HG03460 (cell line): ENCODE results near the gene SEMA3B.
"Not testable (repeated sequence)": the region's sequence is repeated elsewhere in the genome, so short reads cannot be mapped to it uniquely, and the experiment has no call there.

Experiments used
- ATAC-seq: cut with Tn5 transposase; IDR thresholded peaks from one replicate; pipeline ENCODE4 v1.9.1; 2021; ENCODE audit not compliant: unreplicated experiment

The SEMA3B gene

GRCh38 chr3:50237754-50238548, 31.0 kb upstream of the SEMA3B start:
- no peak for ATAC-seq

GRCh38 chr3:50238549-50239026, 30.4 kb upstream of the SEMA3B start:
- ATAC-seq: no peak

DNA sequence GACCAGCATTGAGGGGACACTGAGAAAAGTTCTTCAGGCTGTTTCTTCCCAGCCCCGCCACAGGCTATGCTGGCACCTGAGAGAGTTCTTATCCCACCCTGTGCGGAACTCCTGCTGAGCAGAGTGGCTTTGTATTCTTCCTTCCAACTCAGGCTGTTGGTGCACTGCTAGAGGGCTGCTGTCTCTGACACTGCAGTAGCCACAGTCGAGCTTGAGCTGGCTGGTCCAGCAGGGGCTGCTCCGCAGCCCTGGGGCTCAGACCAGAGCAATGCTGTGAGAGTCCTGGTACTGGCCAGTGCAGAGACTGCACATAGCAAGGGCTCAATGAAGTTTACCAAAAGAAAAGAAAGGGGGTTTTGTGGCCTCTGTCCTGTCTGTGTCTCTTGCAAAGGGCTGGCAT, 29.3 kb upstream of the SEMA3B start:
- no peak for ATAC-seq

- no peak for ATAC-seq
These were observed 27.8 kb upstream of the SEMA3B start for GRCh38 chr3:50241163-50241562.

DNA sequence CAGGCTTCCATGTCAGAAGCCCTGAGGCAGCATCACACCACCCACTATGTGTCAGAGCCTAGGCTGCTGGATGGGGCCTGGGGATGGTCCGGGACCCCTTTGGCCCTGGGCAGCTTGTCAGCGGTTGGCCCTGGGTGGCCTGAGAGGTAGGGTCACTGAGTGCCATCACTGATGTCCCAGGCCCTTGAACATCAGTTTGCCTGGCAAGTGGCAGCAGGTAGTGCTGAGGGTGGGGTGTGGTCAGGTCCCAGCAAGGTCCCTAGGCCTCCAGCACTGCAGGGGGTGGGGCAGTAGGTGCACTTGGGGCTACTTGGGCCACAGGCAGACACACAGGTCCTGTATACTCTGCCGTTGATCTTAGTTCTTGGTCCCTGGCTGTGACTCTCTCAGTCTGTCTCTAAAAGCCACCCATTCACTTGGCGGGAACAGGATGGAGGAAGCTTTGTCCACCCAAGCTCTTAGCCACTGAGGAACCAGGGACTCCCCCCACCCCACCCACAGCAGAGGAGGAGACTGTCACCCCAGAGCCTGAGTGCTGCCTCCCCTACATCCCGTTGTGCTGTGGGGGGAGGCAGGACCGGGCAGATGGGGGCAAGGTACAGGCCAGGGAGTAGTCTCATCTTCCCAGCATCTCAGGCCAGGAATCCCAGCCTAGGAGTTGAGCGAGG, 27.1 kb upstream of the SEMA3B start:
- ATAC-seq: no peak

GRCh38 chr3:50242381-50242770, 26.6 kb upstream of the SEMA3B start:
- no peak for ATAC-seq

- ATAC-seq: no peak
These were observed 25.9 kb upstream of the SEMA3B start for GRCh38 chr3:50242851-50243542.

DNA sequence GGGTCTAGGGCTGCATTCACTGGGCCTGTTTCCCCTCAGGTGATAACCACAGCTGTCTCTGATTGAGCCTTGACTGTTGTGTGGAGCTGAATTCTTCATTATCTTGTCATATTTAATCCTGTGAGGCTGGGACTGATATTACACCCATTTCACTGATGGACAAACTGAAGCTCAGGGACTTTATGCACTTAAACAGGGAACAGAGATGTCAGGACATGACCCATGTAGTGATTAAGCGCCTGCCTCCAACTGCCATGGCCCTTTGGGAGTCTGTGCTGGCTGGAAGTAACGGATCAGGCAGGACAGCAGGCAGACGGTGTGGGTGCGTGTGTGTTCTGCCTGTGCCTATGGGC, 25.4 kb upstream of the SEMA3B start:
- ATAC-seq: no peak

DNA sequence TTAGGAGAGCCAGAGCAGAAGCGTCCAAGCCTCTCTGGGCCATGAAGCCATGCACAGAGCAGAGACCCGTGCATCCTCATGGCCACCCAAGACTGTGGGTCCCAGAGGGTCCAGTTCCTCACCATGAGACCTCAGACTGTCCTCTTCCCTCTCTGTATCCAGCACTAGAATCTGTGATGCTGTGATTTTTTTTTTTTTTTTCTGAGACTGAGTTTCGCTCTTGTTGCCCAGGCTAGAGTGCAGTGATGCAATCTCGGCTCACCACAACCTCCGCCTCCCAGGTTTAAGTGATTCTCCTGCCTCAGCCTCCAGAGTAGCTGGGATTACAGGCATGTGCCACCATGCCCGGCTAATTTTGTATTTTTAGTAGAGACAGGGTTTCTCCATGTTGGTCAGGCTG, 24.1 kb upstream of the SEMA3B start:
- ATAC-seq: not testable (repeated sequence)

DNA sequence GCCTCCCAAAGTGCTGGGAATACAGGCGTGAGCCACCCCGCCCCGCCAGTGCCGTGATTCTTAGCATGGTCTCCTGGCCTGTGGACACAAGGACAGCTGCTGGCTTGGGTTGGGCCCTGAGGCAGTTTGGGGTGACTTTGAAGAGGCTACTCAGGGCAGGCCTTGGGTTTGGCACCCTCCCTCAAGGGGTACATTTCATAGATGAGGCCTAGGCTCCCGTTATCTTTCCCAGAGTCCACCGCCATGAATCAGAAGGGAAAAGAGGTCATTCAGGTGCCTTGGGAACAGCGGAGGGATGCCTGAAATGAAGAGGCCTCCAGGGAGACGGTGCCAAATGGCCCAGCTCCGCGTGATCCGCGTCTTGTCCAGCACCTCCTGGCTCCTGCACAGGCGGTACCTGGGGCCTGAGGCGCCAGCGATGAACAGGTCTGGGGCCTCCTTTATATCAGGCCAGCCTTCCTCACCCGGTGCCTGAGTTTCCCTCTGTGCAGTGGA, 23.6 kb upstream of the SEMA3B start:
- ATAC-seq: no peak

DNA sequence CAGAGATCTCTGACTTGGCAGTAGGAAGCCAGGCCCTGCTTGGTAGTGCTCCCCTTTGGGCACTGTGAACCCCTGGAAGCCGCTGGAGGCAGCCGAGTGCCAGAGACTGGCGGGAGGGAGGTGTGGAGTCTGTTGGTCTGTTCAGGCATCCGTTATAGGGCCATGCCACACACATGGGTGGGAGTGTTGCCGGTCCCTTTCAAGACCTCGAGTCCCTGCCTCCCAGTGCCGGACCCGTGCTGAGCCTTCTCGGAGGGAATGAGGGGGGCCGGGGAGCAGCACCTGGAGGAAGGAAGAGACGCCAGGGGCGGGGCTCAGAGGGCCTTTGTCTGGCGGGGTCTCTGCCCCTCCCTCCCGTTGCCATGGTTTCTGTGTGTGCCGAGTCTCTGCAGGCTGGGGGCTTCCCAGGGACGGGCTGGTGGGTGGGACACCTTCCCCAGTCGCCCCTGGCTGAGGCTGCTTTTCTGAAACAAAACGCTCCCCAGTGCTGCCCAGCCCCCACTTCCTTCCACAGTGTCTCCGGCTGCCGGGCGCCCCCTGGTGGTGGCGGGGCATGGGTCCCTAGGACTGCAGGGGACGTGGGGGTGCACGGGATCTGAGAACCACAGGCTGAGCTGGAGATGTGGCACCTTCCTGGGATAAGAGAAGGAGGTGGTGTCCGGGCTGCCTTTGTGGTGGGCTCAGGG, 23.0 kb upstream of the SEMA3B start:
- peak; percentile 74 for ATAC-seq

DNA sequence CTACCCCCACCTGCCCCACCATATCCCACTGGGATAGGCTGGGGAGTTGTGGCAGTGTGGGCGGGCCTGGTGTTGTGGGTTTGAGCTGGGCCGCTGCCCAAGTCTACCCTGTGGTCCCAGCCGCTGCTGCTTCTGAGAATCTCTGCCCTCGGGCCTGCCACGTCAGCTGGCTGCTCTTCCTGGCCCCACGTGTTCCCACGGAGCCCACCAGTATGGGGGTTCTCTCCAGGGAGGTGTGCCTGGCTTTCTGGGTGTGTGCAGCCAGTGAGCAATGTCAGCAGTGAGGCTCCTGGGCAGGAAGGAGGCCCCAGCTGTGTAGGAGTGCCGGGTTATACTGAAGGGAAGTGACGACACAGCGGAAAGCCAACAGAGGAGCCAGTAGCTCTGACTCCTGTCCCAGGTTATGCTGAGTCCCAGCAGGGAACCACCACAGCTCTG, 22.4 kb upstream of the SEMA3B start:
- peak; percentile 39 for ATAC-seq

DNA sequence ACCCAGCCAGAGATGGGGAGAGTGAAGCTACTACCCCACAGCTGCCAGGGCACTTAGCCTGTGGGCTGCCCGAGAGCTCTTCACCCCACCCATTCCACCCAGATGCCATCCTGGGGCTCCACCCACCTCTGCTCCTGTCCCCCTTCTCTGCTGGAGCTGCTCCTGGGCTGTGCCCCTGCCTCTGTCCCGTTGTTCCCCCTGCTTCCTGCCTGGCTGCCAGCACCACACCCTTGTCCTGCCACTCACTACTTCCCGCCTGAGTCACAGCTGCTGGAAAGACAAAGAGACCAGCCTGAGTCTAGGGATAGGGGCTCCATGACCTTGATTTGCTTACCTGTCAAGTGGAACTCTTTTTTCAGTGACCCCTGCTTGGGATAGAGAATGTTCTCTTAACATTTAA, 20.6 kb upstream of the SEMA3B start:
- no peak for ATAC-seq

DNA sequence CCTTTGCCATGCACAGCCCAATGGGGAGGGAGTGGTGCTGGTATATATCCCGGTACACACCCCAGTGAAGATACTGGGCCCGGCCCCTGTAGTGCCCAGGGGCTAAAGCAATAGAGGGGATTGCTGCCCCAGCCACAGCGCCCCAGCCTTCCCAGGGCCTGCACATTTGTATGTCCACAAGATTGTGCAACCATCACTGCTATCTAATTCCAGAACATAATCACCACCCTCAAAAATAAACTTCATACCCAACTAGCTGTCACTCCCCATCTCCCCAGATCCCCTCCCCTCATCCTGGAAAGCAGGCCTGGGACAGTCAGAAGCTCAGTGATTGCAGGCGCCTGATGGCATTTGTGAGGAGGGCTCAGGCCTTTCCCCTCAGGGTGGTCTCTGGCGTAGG, 19.5 kb upstream of the SEMA3B start:
- no peak for ATAC-seq

- no peak for ATAC-seq
These were observed 18.4 kb upstream of the SEMA3B start for GRCh38 chr3:50250514-50250913.

GRCh38 chr3:50251220-50251619, 17.7 kb upstream of the SEMA3B start:
- no peak for ATAC-seq

GRCh38 chr3:50254577-50255250, 14.2 kb upstream of the SEMA3B start:
- no peak for ATAC-seq

- ATAC-seq: no peak
These were observed 13.7 kb upstream of the SEMA3B start for GRCh38 chr3:50255251-50255615.

DNA sequence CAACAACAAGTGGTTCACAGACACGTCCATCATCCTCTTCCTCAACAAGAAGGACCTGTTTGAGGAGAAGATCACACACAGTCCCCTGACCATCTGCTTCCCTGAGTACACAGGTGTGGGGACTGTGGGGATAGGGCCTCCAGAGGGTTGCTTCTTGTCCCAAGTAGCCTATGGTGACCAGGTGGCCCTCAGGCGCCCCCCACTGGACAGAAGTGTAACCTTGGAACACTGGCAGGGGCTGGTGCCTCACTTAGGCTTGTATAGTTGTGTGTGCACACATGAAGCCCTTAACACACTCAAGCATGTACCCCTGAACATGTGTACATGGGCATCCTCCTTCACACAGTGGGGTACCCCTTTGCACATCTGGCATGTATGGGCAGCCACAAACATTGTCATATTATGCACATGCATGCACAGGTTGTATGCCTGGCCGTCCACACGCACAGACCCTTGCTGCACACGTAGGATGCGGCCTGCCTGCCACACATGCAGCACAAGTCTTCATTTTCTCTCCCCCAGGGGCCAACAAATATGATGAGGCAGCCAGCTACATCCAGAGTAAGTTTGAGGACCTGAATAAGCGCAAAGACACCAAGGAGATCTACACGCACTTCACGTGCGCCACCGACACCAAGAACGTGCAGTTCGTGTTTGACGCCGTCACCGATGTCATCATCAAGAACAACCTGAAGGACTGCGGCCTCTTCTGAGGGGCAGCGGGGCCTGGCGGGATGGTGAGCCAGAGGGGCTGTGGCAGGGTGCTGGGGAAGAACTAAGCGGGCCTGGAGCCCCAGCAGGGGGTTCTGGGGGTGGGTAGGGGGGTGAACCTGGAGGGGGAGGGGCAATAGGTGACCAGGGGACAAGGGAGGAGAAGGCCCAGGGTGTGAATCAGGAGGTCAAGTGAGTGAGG, 11.7 kb upstream of the SEMA3B start:
- ATAC-seq: no peak
